Measurements from ENCODE around the gene ZNF70.

GRCh38 chr22:23714596-23715578 lies 36.0 kb downstream of the ZNF70 start:
- no peak for TF ChIP-seq SMC3 (IDR thresholded peaks at IDR 0.05; ENCODE audit: low read depth, low read length)
- TF ChIP-seq, protein P1, sequence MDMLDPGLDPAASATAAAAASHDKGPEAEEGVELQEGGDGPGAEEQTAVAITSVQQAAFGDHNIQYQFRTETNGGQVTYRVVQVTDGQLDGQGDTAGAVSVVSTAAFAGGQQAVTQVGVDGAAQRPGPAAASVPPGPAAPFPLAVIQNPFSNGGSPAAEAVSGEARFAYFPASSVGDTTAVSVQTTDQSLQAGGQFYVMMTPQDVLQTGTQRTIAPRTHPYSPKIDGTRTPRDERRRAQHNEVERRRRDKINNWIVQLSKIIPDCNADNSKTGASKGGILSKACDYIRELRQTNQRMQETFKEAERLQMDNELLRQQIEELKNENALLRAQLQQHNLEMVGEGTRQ (IDR thresholded peaks at IDR 0.05; ENCODE audit: borderline replicate concordance, low read depth, low read length): no peak
- TF ChIP-seq RAD21 (IDR thresholded peaks at IDR 0.05; ENCODE audit: low read length): no peak
- TF ChIP-seq, protein P2, sequence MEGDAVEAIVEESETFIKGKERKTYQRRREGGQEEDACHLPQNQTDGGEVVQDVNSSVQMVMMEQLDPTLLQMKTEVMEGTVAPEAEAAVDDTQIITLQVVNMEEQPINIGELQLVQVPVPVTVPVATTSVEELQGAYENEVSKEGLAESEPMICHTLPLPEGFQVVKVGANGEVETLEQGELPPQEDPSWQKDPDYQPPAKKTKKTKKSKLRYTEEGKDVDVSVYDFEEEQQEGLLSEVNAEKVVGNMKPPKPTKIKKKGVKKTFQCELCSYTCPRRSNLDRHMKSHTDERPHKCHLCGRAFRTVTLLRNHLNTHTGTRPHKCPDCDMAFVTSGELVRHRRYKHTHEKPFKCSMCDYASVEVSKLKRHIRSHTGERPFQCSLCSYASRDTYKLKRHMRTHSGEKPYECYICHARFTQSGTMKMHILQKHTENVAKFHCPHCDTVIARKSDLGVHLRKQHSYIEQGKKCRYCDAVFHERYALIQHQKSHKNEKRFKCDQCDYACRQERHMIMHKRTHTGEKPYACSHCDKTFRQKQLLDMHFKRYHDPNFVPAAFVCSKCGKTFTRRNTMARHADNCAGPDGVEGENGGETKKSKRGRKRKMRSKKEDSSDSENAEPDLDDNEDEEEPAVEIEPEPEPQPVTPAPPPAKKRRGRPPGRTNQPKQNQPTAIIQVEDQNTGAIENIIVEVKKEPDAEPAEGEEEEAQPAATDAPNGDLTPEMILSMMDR (IDR thresholded peaks at IDR 0.05): no peak
- no peak for TF ChIP-seq RFX5 (IDR thresholded peaks at IDR 0.05; ENCODE audit: low read length)
- TF ChIP-seq TEAD4 (IDR thresholded peaks at IDR 0.05; ENCODE audit: borderline replicate concordance, insufficient read depth): no peak
